SIG-M5 (cell line): Measurements from ENCODE around the gene GCM1.

Experiments used
- DNase-seq: peaks from one replicate; lab custom pipeline; 2025; lab: John Stamatoyannopoulos, UW

Gene GCM1

DNA sequence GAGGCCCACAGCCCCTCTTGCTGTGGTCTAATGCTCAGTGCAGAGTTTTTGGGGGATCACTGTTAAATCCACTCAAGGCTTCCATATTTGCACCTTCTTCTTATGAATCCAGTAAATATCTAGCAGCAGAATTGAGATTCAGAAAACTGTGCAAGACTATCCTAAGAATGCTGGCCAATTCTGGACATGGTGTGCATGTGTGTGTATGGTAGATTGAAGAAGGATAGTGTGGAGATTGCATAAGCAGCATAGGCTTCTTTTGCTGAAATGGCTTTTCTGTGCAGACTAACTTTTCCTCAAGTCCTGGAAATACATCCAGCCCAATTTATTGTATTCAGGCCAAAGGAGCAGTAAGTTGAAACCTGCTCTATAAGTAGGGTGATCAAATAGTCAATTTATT lies 43.7 kb downstream of the GCM1 start:
- DNase-seq = no peak

DNA sequence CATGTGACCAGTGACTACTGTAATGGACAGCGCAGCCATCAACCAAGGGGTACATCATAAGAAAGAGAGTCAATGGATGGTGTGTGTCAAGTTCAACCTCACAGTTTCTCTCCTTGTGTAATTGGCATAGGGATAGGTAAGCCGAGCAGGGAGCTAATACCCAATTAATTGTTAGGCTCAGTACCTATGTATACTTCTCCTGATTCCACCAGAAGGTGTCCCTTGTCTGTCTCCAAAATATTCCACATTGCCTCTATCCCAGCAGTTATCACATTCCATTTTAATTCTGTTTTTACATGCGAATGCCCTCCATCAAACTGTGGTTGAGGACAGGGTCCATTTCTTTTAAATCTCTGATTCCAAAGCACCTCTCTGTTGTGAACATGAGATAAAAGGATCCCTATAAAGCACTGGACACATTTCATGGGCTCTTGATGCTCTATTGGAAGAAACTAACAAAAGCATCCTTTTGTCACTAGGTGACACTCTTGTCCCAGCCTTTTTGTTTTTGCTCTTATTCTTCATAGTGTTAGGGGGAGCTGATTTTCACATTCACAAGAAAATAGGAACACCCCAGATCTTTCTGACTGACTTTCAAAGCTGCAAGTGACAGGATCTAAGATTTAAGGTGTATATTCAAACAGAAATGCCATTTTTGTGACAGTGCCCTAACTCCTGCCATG lies 44.5 kb downstream of the GCM1 start:
- DNase-seq = no peak

DNA sequence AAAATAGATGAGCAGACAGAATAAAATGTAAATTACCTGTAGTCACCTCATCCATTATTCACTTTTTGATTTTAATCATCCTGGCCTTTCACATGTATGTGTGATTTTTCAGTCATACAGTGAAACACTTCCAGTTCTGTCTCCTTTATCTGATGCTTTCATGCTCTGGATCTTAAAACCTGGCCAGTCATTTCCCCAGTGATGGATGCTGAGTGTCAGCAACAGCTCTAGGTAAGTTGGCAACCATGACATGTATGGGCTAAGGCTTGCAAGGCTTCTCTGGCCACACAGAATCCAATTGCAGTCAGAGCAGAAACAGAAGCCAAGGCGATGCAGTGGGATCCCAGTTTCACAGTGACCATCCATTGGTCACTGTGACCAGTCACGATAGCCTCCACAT lies 47.6 kb downstream of the GCM1 start:
- DNase-seq = no peak

DNA sequence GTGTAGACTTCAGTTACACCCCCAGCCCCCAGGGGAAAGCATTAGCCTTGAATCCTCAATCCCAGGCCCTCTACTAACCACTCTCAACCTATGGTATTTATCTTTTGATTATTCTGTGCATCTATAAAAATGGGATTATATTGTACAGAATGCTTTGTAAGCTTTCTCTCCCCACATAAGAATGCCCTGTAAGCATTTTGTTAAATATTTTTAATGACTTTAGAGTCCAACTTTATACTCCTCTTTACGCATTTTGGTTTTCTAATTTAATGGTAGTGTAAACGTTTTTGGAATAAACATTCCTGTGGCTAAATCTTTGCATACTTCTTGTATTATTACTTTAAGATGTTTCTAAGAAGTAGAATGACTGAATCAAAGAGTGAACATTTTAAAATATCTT lies 48.1 kb downstream of the GCM1 start:
- DNase-seq = no peak

DNA sequence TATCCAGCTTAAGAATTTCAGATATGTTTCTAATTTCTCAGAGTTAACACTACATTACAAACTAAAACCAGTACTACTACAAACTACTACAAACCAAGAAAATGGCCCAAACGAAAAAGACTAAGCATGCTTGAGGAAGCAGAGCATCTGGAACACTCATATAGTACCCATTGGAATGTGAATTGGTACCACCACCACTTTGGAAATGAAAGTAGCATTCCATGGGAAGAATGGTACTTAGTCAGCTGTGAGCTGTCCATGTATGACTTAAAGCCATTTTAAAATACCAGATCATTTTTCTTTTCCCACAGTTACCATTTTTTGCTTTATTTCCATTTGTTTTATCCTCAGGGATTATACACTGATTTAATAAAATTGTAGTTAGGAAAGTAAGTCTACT lies 52.9 kb downstream of the GCM1 start:
- DNase-seq = no peak

DNA sequence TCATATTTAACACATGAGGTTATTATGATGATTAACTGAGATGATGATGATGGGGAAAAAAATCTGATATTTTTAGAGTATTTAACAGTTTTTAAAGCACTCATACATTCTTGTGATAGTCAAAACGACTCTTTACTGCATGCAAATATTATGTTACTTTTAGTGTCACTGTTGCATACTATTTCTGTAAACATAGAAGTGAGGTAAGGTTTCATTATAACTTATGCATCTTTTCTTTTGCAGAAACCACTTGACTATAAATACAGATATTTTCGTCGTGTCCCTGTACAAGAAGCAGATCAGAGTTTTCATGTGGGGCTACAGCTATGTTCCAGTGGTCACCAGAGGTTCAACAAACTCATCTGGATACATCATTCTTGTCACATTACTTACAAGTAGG lies 53.4 kb downstream of the GCM1 start:
- no peak for DNase-seq

DNA sequence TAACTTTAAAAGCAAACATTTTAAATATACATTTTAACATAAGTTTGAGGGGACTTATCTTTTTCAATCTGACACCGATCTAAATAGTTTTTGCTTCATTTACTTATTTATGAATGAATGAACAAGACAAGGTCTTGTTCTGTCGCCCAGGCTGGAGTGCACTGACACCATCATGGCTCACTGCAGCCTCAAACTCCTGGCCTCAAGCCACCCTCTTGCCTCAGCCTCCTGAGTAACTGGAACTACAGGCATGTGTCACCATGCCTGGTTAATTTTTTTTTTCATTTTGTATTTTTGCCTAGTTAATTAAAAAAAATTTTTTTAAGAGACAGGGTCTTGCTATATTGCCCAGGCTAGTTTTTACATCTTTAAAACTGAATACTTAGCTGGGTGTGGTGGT lies 58.1 kb downstream of the GCM1 start:
- no peak for DNase-seq

DNA sequence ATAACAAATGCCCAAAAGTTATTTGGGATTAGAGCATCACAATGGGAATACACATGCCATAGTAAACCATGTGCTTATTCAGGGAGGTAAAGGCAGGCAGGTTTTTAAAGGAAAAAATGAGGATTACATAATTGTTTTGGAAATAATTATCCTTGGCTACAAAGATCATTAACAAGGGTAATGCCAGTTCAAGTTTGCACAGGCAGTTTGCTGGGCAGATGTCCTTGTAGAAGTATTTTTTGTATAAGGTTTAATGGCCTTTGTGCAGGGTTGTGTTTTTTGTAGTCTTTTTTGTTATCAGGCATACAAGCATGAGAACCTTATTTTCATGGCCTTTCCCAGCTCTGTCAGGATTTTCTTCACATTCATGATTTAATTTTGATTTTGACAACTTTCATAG lies 58.7 kb downstream of the GCM1 start:
- no peak for DNase-seq

DNA sequence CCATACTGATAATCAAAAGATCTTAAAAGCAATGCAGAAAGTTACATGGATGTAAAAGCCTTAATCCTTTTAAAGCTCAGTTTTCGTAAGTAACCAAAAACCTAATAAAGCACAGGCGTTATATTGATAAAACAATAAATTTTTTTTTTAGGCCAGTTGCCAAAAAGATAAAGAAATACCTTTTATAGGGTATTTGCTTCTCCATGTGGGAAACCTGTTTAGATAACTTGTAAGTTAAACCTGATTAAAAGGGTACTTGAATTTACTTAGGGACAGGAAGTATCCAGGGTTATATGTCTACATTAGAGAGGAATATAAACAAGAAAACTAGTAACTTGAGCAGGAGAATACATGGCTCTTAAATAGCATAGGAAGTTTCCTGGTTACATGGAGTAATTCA lies 62.3 kb downstream of the GCM1 start:
- DNase-seq = no peak

DNA sequence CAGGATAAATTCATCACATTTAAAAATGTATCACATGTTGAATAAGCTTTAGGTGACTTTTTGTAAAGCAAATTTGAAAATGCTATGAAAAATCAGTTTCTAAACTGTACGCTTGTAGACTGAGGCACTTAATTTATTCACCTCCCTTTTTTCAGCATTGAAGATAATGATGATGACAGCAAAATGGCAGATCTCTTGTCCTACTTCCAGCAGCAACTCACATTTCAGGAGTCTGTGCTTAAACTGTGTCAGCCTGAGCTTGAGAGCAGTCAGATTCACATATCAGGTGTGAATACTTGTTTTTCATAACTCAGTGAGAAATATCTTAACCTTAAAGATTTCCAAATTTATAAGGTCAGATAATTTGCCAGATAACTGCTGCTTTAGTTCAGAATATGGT lies 67.8 kb downstream of the GCM1 start:
- DNase-seq = no peak
